GM12864 (cell line): Measurements from ENCODE around the gene NTN1.
"Not testable (repeated sequence)": the region's sequence is repeated elsewhere in the genome, so short reads cannot be mapped to it uniquely, and the experiment has no call there.

ENCODE experiments used
- DNase-seq: peaks from one replicate; pipeline ENCODE4 v3.0.0-alpha.2; 2011; ENCODE audit warnings: low read depth
- H3K4me3 ChIP-seq: 2 replicates; pipeline ENCODE4 v1.5.1; 2011; ENCODE audit warnings: mild to moderate bottlenecking, low read depth, low read length, control low read depth
- TF ChIP-seq, protein P1 (sequence below): IDR thresholded peaks from 2 replicates; pipeline ENCODE4 v1.5.1; 2011; ENCODE audit warnings: low read depth, mild to moderate bottlenecking, moderate library complexity, low read length, control low read depth, inconsistent platforms; ENCODE audit errors: missing control alignments

Gene NTN1

DNA sequence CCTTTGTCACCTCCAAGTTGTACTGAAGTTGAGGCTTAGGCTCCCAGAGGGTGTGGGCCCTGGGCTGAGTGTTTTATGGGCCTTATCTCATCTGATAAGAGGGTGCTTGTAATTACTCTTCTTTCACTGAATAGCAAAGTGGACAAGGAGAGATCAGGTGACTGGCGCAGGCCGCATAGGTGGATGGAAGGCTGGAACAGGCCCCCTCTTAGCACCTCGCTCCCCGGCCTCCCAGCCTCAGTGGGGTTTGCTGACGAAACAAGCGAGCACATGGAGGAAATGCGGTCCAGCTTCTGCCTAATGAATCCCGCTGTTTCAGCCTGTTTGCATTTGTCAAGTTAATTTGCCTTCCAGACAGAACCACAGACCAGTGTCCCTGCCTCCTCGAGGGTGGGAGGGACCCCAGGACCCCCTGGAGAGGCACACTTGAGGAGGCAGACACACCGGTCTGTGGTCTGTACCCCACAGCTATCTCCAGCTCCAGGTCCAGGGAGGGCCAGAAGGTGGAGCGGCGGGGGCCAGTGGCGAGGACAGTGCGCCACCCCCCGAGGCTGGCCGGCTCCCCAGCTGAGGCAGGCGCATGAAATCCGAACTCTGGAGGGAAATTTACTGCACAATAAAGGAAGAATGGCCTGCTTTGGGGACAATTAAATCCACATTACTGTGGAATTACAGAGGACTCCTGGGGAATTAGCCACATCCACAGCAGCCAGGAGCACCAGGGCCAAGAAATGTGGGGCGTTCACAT, 123.4 kb downstream of the NTN1 start:
- TF ChIP-seq, protein P1, sequence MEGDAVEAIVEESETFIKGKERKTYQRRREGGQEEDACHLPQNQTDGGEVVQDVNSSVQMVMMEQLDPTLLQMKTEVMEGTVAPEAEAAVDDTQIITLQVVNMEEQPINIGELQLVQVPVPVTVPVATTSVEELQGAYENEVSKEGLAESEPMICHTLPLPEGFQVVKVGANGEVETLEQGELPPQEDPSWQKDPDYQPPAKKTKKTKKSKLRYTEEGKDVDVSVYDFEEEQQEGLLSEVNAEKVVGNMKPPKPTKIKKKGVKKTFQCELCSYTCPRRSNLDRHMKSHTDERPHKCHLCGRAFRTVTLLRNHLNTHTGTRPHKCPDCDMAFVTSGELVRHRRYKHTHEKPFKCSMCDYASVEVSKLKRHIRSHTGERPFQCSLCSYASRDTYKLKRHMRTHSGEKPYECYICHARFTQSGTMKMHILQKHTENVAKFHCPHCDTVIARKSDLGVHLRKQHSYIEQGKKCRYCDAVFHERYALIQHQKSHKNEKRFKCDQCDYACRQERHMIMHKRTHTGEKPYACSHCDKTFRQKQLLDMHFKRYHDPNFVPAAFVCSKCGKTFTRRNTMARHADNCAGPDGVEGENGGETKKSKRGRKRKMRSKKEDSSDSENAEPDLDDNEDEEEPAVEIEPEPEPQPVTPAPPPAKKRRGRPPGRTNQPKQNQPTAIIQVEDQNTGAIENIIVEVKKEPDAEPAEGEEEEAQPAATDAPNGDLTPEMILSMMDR: no peak
- no peak overlapping the region for H3K4me3 ChIP-seq
- no peak for DNase-seq

DNA sequence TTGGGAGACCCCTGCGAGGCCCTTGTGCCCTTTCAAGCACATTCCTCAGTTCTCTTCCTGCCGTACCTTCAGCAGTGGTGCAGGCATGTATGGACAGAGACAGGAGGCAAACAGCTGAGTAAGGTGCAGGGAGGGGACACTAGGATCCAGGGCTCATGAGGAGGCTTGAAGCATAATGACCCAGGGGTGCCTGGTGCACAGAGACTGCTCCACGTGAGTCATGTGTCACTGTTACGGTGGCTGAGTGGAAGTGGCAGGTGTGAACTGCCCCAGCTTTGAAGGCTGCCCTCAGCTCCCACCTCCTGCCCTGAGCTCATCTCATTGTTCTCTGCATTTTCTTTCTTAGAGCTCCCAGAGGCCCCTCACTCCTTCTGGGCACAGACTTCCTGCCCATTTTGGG, 124.8 kb downstream of the NTN1 start:
- TF ChIP-seq, protein P1: no peak
- DNase-seq: no peak
- H3K4me3 ChIP-seq: no peak overlapping the region

DNA sequence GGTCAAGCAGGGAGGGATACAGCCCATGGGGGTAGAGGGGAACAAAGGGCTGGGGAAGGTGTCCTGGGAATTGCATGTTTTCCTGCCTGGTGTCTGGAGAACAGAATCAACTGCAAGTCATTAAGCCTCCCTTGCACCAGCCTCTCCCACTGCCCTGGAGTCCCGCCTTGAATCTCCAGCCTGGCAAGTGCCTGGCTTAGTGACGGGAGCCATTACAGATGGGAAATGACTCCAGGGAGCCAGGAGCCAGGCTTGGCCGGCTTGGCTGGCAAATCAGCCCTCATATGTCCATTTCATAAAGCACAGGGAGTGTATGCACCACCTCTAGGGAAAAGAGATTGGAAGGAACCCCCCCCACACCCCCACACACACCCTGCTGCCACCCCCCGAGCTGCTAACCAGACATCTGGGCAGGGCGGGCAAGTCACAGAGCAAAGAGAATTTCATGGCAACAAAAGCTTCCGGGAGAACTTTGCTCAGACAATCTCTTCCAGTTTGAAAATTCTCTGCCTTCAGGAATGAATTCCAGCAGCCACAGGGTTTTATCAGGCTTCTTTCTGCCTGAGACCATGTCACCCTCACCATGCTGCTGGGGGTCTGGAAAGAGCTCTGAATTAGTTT, 127.7 kb downstream of the NTN1 start:
- no peak overlapping the region for H3K4me3 ChIP-seq
- DNase-seq: no peak
- TF ChIP-seq, protein P1: no peak

DNA sequence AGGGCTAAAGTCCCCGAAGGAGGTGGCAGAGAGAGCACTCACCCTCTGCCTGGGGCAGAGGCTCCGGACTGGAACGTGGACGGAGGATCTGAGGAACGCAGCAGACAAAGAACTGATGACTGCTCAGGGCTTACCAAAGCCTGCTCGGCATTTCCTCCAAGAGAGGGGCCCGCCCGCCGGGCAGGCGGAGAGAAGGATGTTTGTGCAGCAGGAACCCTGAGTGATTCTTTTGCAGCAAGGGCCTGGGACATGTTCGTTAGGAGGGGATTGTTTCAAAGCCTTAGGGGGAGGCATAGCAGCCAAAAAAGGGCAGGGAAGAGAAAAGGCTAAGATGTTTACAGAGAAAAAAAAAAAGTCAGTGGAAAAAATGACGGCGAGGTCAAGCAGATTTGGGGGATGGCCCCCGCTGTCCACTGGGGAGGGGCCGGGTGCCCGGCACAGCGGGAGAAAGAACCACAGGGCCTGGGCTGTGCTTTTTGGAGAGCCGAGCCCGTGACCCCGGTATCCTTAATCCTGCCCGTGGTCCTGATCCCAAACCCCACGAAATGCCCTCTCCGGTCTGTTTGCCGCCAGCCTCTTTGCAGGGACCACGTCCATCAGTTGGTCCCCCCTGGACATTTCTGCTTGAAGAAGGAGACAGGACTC, 129.3 kb downstream of the NTN1 start:
- TF ChIP-seq, protein P1: no peak
- no peak for DNase-seq
- H3K4me3 ChIP-seq: no peak overlapping the region

DNA sequence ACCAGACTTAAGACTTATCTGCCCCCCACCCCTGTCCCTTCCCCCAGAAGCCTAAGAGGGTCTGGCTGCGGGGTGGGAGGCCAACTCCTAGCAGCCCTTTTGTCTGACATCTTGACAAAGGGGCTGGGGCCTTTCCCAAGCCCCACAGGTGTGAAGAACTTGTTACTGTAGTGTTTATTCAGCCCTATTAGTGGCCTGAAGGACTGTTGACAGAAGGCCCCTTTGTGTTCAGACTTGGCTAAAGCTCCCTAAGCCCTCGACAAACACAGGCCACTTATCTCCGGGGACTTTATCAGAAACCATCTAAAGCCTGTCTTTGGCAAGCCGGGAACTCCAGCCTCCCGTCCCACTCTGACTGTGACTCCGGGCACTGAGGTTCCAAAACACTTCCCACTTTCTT, 129.8 kb downstream of the NTN1 start:
- no peak overlapping the region for H3K4me3 ChIP-seq
- no peak for DNase-seq
- TF ChIP-seq, protein P1: no peak

DNA sequence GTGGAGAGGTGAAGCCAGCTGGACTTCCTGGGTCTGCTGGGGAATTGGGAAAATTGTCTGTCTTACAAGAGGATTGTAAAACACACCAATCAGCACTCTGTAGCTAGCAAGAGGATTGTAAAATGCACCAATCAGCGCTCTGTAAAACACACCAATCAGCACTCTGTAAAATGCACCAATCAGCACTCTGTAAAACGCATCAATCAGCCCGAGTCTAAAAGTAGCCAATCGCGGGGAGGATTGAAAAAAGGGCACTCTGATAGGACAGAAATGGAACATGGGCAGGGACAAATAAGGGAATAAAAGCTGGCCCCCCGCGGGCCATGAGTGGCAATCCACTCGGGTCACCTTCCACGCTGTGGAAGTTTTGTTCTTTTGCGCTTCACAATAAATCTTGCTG, 130.4 kb downstream of the NTN1 start:
- not testable (repeated sequence) for DNase-seq, H3K4me3 ChIP-seq

DNA sequence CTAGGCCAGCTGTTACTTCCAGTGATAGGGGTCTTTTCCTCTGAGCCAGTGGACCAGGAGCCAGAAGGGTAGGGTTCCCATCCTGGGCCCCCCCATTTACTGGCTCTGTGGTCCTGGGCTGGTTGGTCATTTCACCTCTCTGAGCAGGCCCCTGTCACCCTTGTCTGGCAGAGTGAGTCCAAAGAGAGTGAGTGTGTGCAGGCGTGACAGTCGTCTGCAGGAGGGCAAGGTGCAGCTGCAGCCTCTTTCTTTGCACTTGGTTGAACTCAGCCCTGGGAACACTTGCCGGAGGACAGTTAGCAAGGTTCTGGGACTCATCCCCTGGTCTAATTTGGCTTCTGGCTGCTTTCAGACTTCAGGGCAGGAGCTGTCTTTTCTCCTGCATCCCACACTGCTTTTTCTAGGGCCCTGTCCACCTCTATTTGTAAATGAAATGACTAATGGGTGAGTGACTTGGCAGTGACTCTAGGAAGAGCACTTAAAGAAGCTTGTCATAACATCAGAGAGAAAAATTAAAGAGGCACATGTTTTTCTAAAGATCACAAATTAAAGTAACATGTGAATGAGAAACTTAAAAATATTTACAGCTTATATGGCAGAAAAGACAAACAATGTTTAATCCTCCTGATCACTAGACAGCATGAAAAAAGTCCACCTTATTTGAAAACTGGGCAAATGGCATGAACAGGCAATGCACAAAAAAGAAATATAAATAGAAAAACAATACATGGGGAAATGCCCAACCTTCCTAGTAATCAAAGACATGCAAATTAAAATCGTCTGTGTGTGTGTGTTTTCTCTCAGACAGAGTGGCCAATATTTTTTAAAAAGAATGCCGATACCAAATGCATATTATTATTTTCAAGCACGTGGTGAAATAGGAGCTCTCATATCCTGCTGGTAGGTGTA, 137.5 kb downstream of the NTN1 start:
- TF ChIP-seq, protein P1: no peak
- no peak for DNase-seq
- H3K4me3 ChIP-seq: no peak overlapping the region
